SU-DHL-6 (cell line): Measurements from ENCODE around the gene SIL1.

ENCODE experiments used
- CTCF ChIP-seq: fragments of 200-600 bp; sonication (generic); IDR thresholded peaks from one replicate; pipeline ENCODE4 v1.5.1; 2017; ENCODE audit warnings: antibody characterized with exemption, mild to moderate bottlenecking, low read length, moderate library complexity; ENCODE audit not compliant: insufficient read depth, poor library complexity, severe bottlenecking
- EZH2phosphoT487 ChIP-seq: fragments of 200-600 bp; sonication (generic), shearing (Covaris generic); conservative IDR thresholded peaks from 2 replicates; pipeline ENCODE4 v1.6.1; 2018; ENCODE audit warnings: mild to moderate bottlenecking, antibody characterized with exemption, low read length, moderate library complexity, mixed read lengths

GRCh38 chr5:138947780-138948179 lies 250.4 kb downstream of the SIL1 start:
- no peak for TF ChIP-seq CTCF
- no peak for TF ChIP-seq EZH2phosphoT487
